K562 (cell line): Measurements from ENCODE around the gene COQ10B. TPM values are rescaled to one million over a fixed set of nuclear protein-coding genes. Genes with fewer than 3 reads are reported as not detected.
A peak's percentile ranks its signal among the peaks of the same experiment; 100 is the strongest.

Source experiments
- ATAC-seq: fragments of 200-7000 bp; cut with Tn5 transposase; 3 replicates; pipeline ENCODE4 v1.9.1; 2020; ENCODE audit warnings: moderate library complexity
- BruUV-seq: library from RNA; stranded (reverse); fragments of 400-500 nt; replicated peaks from 2 replicates; lab custom pipeline; 2021; lab: Mats Ljungman, UMichigan
- CTCF ChIA-PET: fragments of 300-600 bp; formaldehyde crosslinking; extraction: SDS; loops from one replicate; lab custom pipeline; 2021; ENCODE audit warnings: low intra/inter-chr PET ratio; lab: Yijun Ruan, JAX
- POLR2A ChIA-PET: fragments of 300-600, 350-650 bp; sonication (Branson Sonifier 250); formaldehyde crosslinking; extraction: SDS; loops from one replicate; lab custom pipeline; 2021; ENCODE audit warnings: antibody characterized with exemption, inconsistent platforms; lab: Yijun Ruan, JAX
- DNase-seq, 4 experiments: peaks; one replicate each; pipeline versions ENCODE4 v3.0.0 to v3.0.0-alpha.2; 2011 to 2018; ENCODE audit warnings: low spot score in 3 of 4, mixed read lengths in 3 of 4; ENCODE audit errors: extremely low read depth in 1 of 4
- FAIRE-seq: peaks from 2 replicates; lab custom pipeline; 2011; peaks lifted over from hg19 to GRCh38; lab: Jason Lieb, UNC
- H2AFZ ChIP-seq: 2 replicates; pipeline ENCODE4 v1.6.0; 2011; ENCODE audit warnings: low read depth, low read length, control low read depth, inconsistent platforms
- H3K27ac ChIP-seq: fragments of 200-600 bp; 3 replicates; pipeline ENCODE4 v1.8.0; 2011; ENCODE audit warnings: low read depth, mild to moderate bottlenecking, control low read depth, inconsistent platforms, low read length, moderate library complexity, mixed read lengths; ENCODE audit errors: extremely low read depth
- H3K27me3 ChIP-seq, 2 experiments: fragments of 300-600 bp in 1 of 2; 2 replicates in 1 of 2; 3 replicates in 1 of 2; pipeline versions ENCODE4 v1.6.0 to v1.8.0; 2011; ENCODE audit warnings: inconsistent platforms in 2 of 2, low read length in 2 of 2, mild to moderate bottlenecking in 1 of 2, mixed read lengths in 1 of 2, moderate library complexity in 1 of 2; ENCODE audit not compliant: control insufficient read depth in 2 of 2, insufficient read depth in 2 of 2
- H3K36me3 ChIP-seq: fragments of 300-600 bp; 3 replicates; pipeline ENCODE4 v1.8.0; 2011; ENCODE audit warnings: mild to moderate bottlenecking, low read length, inconsistent platforms; ENCODE audit not compliant: control insufficient read depth, insufficient read depth
- H3K4me1 ChIP-seq, 2 experiments: fragments of 200-600 bp in 1 of 2; replicated peaks in 1 of 2; 2 replicates in 1 of 2; 3 replicates in 1 of 2; pipeline versions ENCODE4 v1.5.1 to v1.8.0; 2011; ENCODE audit warnings: inconsistent platforms in 2 of 2, low read length in 2 of 2, mild to moderate bottlenecking in 1 of 2, mixed read lengths in 1 of 2, moderate library complexity in 1 of 2; ENCODE audit not compliant: control insufficient read depth in 2 of 2, insufficient read depth in 2 of 2
- H3K4me2 ChIP-seq: 2 replicates; pipeline ENCODE4 v1.6.1; 2011; ENCODE audit warnings: low read length, control low read depth, inconsistent platforms, mixed read lengths; ENCODE audit not compliant: insufficient read depth
- H3K4me3 ChIP-seq: fragments of 200-600 bp; sonication (generic), shearing (Covaris generic); 2 replicates; pipeline ENCODE4 v1.5.1; 2016; ENCODE audit warnings: control low read depth, inconsistent platforms
- H3K79me2 ChIP-seq: fragments of 200-600 bp; 3 replicates; pipeline ENCODE4 v1.8.0; 2011; ENCODE audit warnings: low read length, inconsistent platforms; ENCODE audit not compliant: control insufficient read depth, insufficient read depth
- H3K9ac ChIP-seq, 2 experiments: 2 replicates each; pipeline versions ENCODE4 v1.6.0 to v1.6.1; 2011; ENCODE audit warnings: low read depth in 2 of 2, low read length in 2 of 2, control low read depth in 1 of 2, inconsistent platforms in 1 of 2, mild to moderate bottlenecking in 1 of 2, mixed read lengths in 1 of 2; ENCODE audit not compliant: insufficient read depth in 1 of 2
- H3K9me1 ChIP-seq: one replicate; pipeline ENCODE4 v1.6.0; 2011; ENCODE audit warnings: inconsistent platforms, mild to moderate bottlenecking, low read length, moderate library complexity; ENCODE audit not compliant: control insufficient read depth, insufficient read depth
- H3K9me3 ChIP-seq: replicated peaks from 2 replicates; pipeline ENCODE4 v1.5.1; 2011; ENCODE audit warnings: low read depth, low read length, inconsistent platforms; ENCODE audit not compliant: control insufficient read depth, insufficient read depth
- H4K20me1 ChIP-seq: replicated peaks from 2 replicates; pipeline ENCODE4 v1.6.1; 2011; ENCODE audit warnings: low read length, inconsistent platforms, mixed read lengths; ENCODE audit not compliant: control insufficient read depth, insufficient read depth
- ARNT ChIP-seq, 2 experiments: fragments of 450-650 bp; IDR thresholded peaks; 2 replicates each; pipeline ENCODE4 v1.6.1; 2016; ENCODE audit warnings: mild to moderate bottlenecking in 1 of 2
- ESRRA ChIP-seq: fragments of 450-650 bp; IDR thresholded peaks from 2 replicates; pipeline ENCODE4 v1.6.1; 2014; ENCODE audit warnings: low read depth, mild to moderate bottlenecking, moderate library complexity, borderline replicate concordance
- GTF2E2 ChIP-seq: fragments of 200-800 bp; sonication (Bioruptor generic); IDR thresholded peaks from 2 replicates; pipeline ENCODE4 v1.6.1; 2016; ENCODE audit warnings: missing genetic modification characterization, missing compliant biosample characterization
- HDGF ChIP-seq: fragments of 450-650 bp; IDR thresholded peaks from 2 replicates; pipeline ENCODE4 v1.6.1; 2016
- LARP7 ChIP-seq: fragments of 450-650 bp; IDR thresholded peaks from 2 replicates; pipeline ENCODE4 v1.6.1; 2016
- MYNN ChIP-seq, 2 experiments: sonication (generic); formaldehyde crosslinking in 1 of 2; IDR thresholded peaks; 2 replicates each; pipeline versions ENCODE4 v1.5.0 to v1.6.1; 2016 to 2020; ENCODE audit warnings: antibody characterized with exemption in 1 of 2, missing genetic modification reagents in 1 of 2
- ZBTB40 ChIP-seq, 2 experiments: fragments of 450-650 bp in 1 of 2; sonication (generic) in 1 of 2; formaldehyde crosslinking in 1 of 2; IDR thresholded peaks; 2 replicates each; pipeline versions ENCODE4 v1.7.1 to v1.9.0; 2016 to 2022; ENCODE audit warnings: inconsistent platforms in 1 of 2, mild to moderate bottlenecking in 1 of 2, missing genetic modification reagents in 1 of 2
- ZBTB43 ChIP-seq: sonication (generic); formaldehyde crosslinking; IDR thresholded peaks from 2 replicates; pipeline ENCODE4 v1.8.0; 2023; ENCODE audit warnings: mild to moderate bottlenecking, missing genetic modification reagents
- ZNF644 ChIP-seq: fragments of 200-800 bp; sonication (Bioruptor generic); IDR thresholded peaks from 2 replicates; pipeline ENCODE4 v1.6.1; 2016; ENCODE audit warnings: low read depth, missing genetic modification characterization, missing compliant biosample characterization
- WGBS: fragments of 100-300 bp; shearing (Covaris generic); methylation state at CpG from one replicate; pipeline ENCODE4 v1.1.6; 2016; ENCODE audit warnings: low coverage, mixed read lengths; ENCODE audit not compliant: insufficient coverage; ENCODE audit errors: missing lambda C conversion rate; 5-methylcytosine and 5-hydroxymethylcytosine counted together
- in situ Hi-C: fragments of 300-500 bp; cut with MboI; formaldehyde crosslinking; loops from 4 replicates; pipeline ENCODE4 v1.15.0; 2018; ENCODE audit warnings: inconsistent platforms, mixed read lengths
- intact Hi-C: fragments of 100-400 bp; cut with micrococcal nuclease; formaldehyde crosslinking; loops from 2 replicates; pipeline ENCODE4 v1.14.2; 2022
- polyA plus RNA-seq, 8 experiments: library from polyadenylated mRNA; depleted of rRNA in 4 of 8; stranded (reverse) in 5 of 8; unstranded in 3 of 8; fragments of >200 nt; fragmentation: Nextera tagmentation in 2 of 8; fragmentation: Illumina TruSeq in 1 of 8; extraction: Ambion mirVana in 2 of 8; extraction: Trizol in 1 of 8; gene quantifications; 2 replicates each; pipeline versions ENCODE4 v1.2.1 to v1.2.3, GENCODE V29; 2011 to 2014; ENCODE audit warnings: inconsistent platforms in 1 of 8, missing spikeins in 1 of 8
- total RNA-seq, 7 experiments: library from RNA; depleted of rRNA in 6 of 7; stranded (reverse); fragments of >200 nt in 6 of 7; fragmentation: Illumina TruSeq in 2 of 7; extraction: Trizol in 2 of 7; gene quantifications; 2 replicates each; pipeline versions ENCODE4 v1.2.1 to v1.2.3, GENCODE V29; 2011 to 2021; ENCODE audit warnings: low replicate concordance in 1 of 7

The COQ10B gene
- total and polyA plus RNA-seq, 9 of the 15 experiments (the other 6 are each of a cell fraction or from before 2014, with no cell fraction given): 3.1 to 13.1 (median 7.7) TPM

- CTCF ChIA-PET: no interaction called here
- in situ Hi-C loops: no loop called here
- peaks cover 10 to 15% of the 10 kb centered on the region in 2 experiments; a peak in 4 of 5 replicates for H3K4me1 ChIP-seq
Observed at GRCh38 chr2:197500503-197501131, 47.3 kb downstream of the COQ10B start.

More at GRCh38 chr2:197500503-197501131, 47.3 kb downstream of the COQ10B start:
- H3K79me2 ChIP-seq: peaks cover 85% of the 10 kb centered on the region
- TSS peak; percentile 67 for BruUV-seq
- peaks cover 14% of the 10 kb centered on the region for H4K20me1 ChIP-seq
- peaks cover 70% of the 10 kb centered on the region for H3K36me3 ChIP-seq
- peak overlapping the region; percentile 98 to 99 for H3K9ac ChIP-seq
- peak; percentile 30; the same call in 1 of the 2 replicates for TF ChIP-seq MYNN (IDR thresholded peaks at IDR 0.05)
- TF ChIP-seq MYNN (CRISPR knock-in tag; IDR thresholded peaks at IDR 0.05): no peak
- TF ChIP-seq ESRRA: peak; percentile 53; the same call in 1 of the 2 replicates
- TF ChIP-seq ARNT (IDR thresholded peaks at IDR 0.05): peak in 1 of 2 experiments; percentile 35; a peak in 2 of 4 replicates
- no peak for TF ChIP-seq LARP7
- 0 out of 2 replicates have a peak, but pooled peaks have one; percentile 7 for TF ChIP-seq ZNF644 (tag)
- no peak for TF ChIP-seq GTF2E2 (tag)
- TF ChIP-seq ZBTB40 (IDR thresholded peaks at IDR 0.05): 0 out of 2 replicates have a peak, but pooled peaks have one; percentile 23
- 0 out of 2 replicates have a peak, but pooled peaks have one; percentile 26 for TF ChIP-seq ZBTB40 (CRISPR knock-in tag; IDR thresholded peaks at IDR 0.05)
- no peak for TF ChIP-seq HDGF
- 0 out of 2 replicates have a peak, but pooled peaks have one; percentile 26 for TF ChIP-seq ZBTB43
- peak overlapping the region; percentile 81 for H2AFZ ChIP-seq
- FAIRE-seq (no peak), DNase-seq (no peak), ATAC-seq (no peak)
- H3K27me3 ChIP-seq: no peaks in the 10 kb centered on the region
- intact Hi-C loops: loop anchor here (1.0 to 5.0 kb wide), 3 partner anchors 14 to 97 kb away; partner anchors contain the start of gene SF3B1
- POLR2A ChIA-PET: interaction anchor here (1.0 to 6.5 kb wide), 9 partner anchors 8 to 87 kb away, joined by 3 to 34 read pairs (median 4); partner anchors contain the start of genes MOB4 and SF3B1
- H3K4me2 ChIP-seq: peak overlapping the region; percentile 95
- H3K9me3 ChIP-seq: no peaks in the 10 kb centered on the region
- 0% methylated on average over 14 of the region's 30 CpGs for WGBS
- H3K27ac ChIP-seq: peak overlapping the region; percentile 95
- no peaks in the 10 kb centered on the region for H3K9me1 ChIP-seq
- H3K4me3 ChIP-seq: peak overlapping the region; percentile 74
